Adrenal gland (tissue), 12 donors: ENCODE data around the gene CGGBP1. TPM values are rescaled to one million over a fixed set of nuclear protein-coding genes. Genes with fewer than 3 reads are reported as not detected.

Experiments used
- DNase-seq, 7 donors: peaks; one replicate each; pipeline ENCODE4 v3.0.0-alpha.2; 2019 to 2020
- H3K27ac ChIP-seq, 5 donors: fragments of 200-600 bp; sonication (generic) in 4 of 5; 1 replicate in 3 of 5; 2 replicates in 2 of 5; pipeline versions ENCODE4 v1.5.1 to v1.8.0; 2016 to 2020; ENCODE audit warnings: mild to moderate bottlenecking in 1 of 5
- H3K27me3 ChIP-seq: fragments of 200-600 bp; 2 replicates; pipeline ENCODE4 v1.8.0; 2021
- H3K36me3 ChIP-seq, 2 donors: fragments of 200-600 bp; replicated peaks in 1 of 2; 1 replicate in 1 of 2; 2 replicates in 1 of 2; pipeline versions ENCODE4 v1.5.1 to v1.8.0; 2018 to 2022
- H3K4me1 ChIP-seq, 2 donors: fragments of 200-600 bp; replicated peaks in 1 of 2; 1 replicate in 1 of 2; 2 replicates in 1 of 2; pipeline versions ENCODE4 v1.5.1 to v1.8.0; 2018 to 2021
- H3K4me3 ChIP-seq, 4 donors: fragments of 200-600 bp; sonication (generic) in 3 of 4; one replicate each; pipeline ENCODE4 v1.5.1; 2016 to 2018
- H3K9me3 ChIP-seq, 3 donors: fragments of 200-600 bp; sonication (generic) in 1 of 3; replicated peaks in 1 of 3; 1 replicate in 2 of 3; 2 replicates in 1 of 3; pipeline versions ENCODE4 v1.5.1 to v1.8.0; 2016 to 2021
- CTCF ChIP-seq, 6 experiments: fragments of 450-650 bp in 4 of 6; fragments of 200-600 bp in 2 of 6; sonication (generic) in 1 of 6; IDR thresholded peaks; 1 replicate in 5 of 6; 2 replicates in 1 of 6; pipeline versions ENCODE4 v1.5.1 to v1.8.0; 2016 to 2021; ENCODE audit warnings: antibody characterized with exemption in 6 of 6, mild to moderate bottlenecking in 2 of 6, moderate library complexity in 1 of 6
- POLR2A ChIP-seq, 2 donors: fragments of 450-650 bp; IDR thresholded peaks; one replicate each; pipeline ENCODE4 v1.6.1; 2017; ENCODE audit warnings: antibody characterized with exemption in 2 of 2, mild to moderate bottlenecking in 2 of 2, moderate library complexity in 1 of 2
- WGBS, 4 donors: extraction: QIAGEN DNeasy Blood & Tissue Kit in 2 of 4; methylation state at CpG; one replicate each; pipeline versions ENCODE4 v1.1.5 to v1.1.7; 2013 to 2017; 5-methylcytosine and 5-hydroxymethylcytosine counted together
- intact Hi-C, 2 donors: fragments of 100-400 bp; cut with DNase I; formaldehyde crosslinking; loops; one replicate each; pipeline versions ENCODE4 v1.14.1 to v1.15.0; 2022 to 2023
- polyA plus RNA-seq, 3 donors: library from polyadenylated mRNA; stranded (reverse); fragments of 200-250 nt in 2 of 3; fragments of 350-450 nt in 1 of 3; fragmentation: Illumina TruSeq in 1 of 3; extraction: RNeasy Lipid Tissue Mini Kit (QIAGEN cat#74804) in 1 of 3; gene quantifications; one replicate each; pipeline ENCODE4 v1.2.3, GENCODE V29; 2013 to 2014
- total RNA-seq, 9 donors: library from RNA; depleted of rRNA in 4 of 9; stranded (reverse); fragments of >200 nt in 4 of 9; fragments of 120-200 nt in 1 of 9; fragmentation: NEBNext Ultra II Directional in 1 of 9; extraction: Animal tissue kit (Norgen Biotek cat#: 25700) in 1 of 9; gene quantifications; one replicate each; pipeline versions ENCODE4 v1.1.0 to v1.2.4, GENCODE V29; 2013 to 2023
- donor health status: healthy with polysubstance abuse.
- donor health status: Bipolar disorder and iron deficiency.
- donor health status: DM: yes; HTN: yes; CAD: no.
- donor health status: DM: no; HTN: no; CAD: no.
- donor health status: DM: no; HTN: no; CAD: no.
- donor health status: DM: yes; HTN: yes; CAD: no.

Gene CGGBP1
- total and polyA plus RNA-seq, 12 donors = 35.7 to 83.6 (median 55.0) TPM

- Histone ChIP-seq H3K36me3 (peaks cover 0 to 15% of the 10 kb centered on the region in 2 donors), H3K27ac (peak overlapping the region; percentile 94 to 97 (median 96)), H3K9me3 (no peaks in the 10 kb centered on the region), H3K4me3 (peak overlapping the region; percentile 32 to 86 (median 80)), H3K4me1 (peaks cover 14 to 44% of the 10 kb centered on the region in 2 donors), H3K27me3 (no peaks in the 10 kb centered on the region)
- 11 to 12% (median 11%) methylated on average over 16 of the region's 16 CpGs for WGBS, 4 donors
- DNase-seq = peak in 2 of 7 donors; percentile 9 to 27
- intact Hi-C loops = no loop called here
- no peak for TF ChIP-seq POLR2A (IDR thresholded peaks at IDR 0.05)
- TF ChIP-seq CTCF (IDR thresholded peaks at IDR 0.05) = peak in 1 of 6 experiments; percentile 20
Observed at GRCh38 chr3:88057630-88058305, 1.0 kb downstream of the CGGBP1 start.

DNA sequence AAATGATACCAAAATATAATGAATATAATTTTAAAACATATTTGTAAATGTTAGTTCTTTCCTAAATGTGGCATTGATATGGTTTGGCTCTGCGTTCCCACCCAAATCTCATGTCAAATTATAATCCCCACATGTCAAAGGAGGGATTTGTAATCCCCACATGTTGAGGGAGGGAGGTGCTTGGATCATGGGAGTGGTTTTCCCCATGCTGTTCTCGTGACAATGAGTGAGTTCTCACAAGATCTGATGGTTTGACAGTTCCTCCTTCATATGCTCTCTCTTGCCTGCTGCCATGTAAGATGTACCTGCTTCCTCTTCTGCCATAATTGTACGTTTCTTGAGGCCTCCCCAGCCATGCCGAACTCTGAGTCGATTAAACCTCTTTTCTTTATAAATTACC, 12.0 kb downstream of the CGGBP1 start:
- 81 to 88% (median 85%) methylated on average over 5 of the region's 5 CpGs for WGBS, 4 donors
- TF ChIP-seq CTCF (IDR thresholded peaks at IDR 0.05) = no peak
- no peak for TF ChIP-seq POLR2A (IDR thresholded peaks at IDR 0.05)

GRCh38 chr3:88044411-88044810, 14.4 kb downstream of the CGGBP1 start:
- H3K36me3 ChIP-seq = no peaks in the 10 kb centered on the region
- WGBS, 4 donors = 13 to 17% (median 15%) methylated on average over 1 of the region's 1 CpG
- H3K4me3 ChIP-seq = no peak overlapping the region
- TF ChIP-seq POLR2A (IDR thresholded peaks at IDR 0.05) = no peak
- no peak for TF ChIP-seq CTCF (IDR thresholded peaks at IDR 0.05)
- intact Hi-C loops = no loop called here
- no peaks in the 10 kb centered on the region for H3K9me3 ChIP-seq
- no peaks in the 10 kb centered on the region for H3K27me3 ChIP-seq
- no peak overlapping the region for H3K27ac ChIP-seq
- DNase-seq = no peak
- peaks cover 0 to 3% of the 10 kb centered on the region in 2 donors for H3K4me1 ChIP-seq

More for the DNA sequence above, 12.0 kb downstream of the CGGBP1 start:
- intact Hi-C loops = no loop called here
- Histone ChIP-seq H3K27me3 (no peaks in the 10 kb centered on the region), H3K27ac (no peak overlapping the region), H3K4me3 (no peak overlapping the region), H3K4me1 (peaks cover 0 to 3% of the 10 kb centered on the region in 2 donors), H3K36me3 (no peaks in the 10 kb centered on the region), H3K9me3 (no peaks in the 10 kb centered on the region)
- no peak for DNase-seq

GRCh38 chr3:88041005-88041404, 17.8 kb downstream of the CGGBP1 start:
- 96 to 100% (median 97%) methylated on average over 3 of the region's 3 CpGs for WGBS, 4 donors
- TF ChIP-seq CTCF (IDR thresholded peaks at IDR 0.05) = no peak
- no peak for TF ChIP-seq POLR2A (IDR thresholded peaks at IDR 0.05)
- Histone ChIP-seq H3K36me3 (no peaks in the 10 kb centered on the region), H3K27ac (no peak overlapping the region), H3K4me1 (peaks cover 0 to 3% of the 10 kb centered on the region in 2 donors), H3K4me3 (no peak overlapping the region), H3K9me3 (no peaks in the 10 kb centered on the region), H3K27me3 (no peaks in the 10 kb centered on the region)
- no peak for DNase-seq
- intact Hi-C loops = no loop called here
